PC-9 (cell line): ENCODE results near the gene PTGER3. TPM values are rescaled to one million over a fixed set of nuclear protein-coding genes. Genes with fewer than 3 reads are reported as not detected.
A peak's percentile ranks its signal among the peaks of the same experiment; 100 is the strongest.

Source experiments
- BruUV-seq: library from RNA; stranded (reverse); fragments of 400-500 nt; replicated peaks from 2 replicates; lab custom pipeline; 2021; lab: Mats Ljungman, UMichigan
- CTCF ChIA-PET: fragments of 300-600 bp; sonication (Branson Sonifier 250); formaldehyde crosslinking; loops from one replicate; lab custom pipeline; 2022; ENCODE audit warnings: antibody characterized with exemption; lab: Charles Lee
- POLR2A ChIA-PET: fragments of 300-600 bp; sonication (Branson Sonifier 250); formaldehyde crosslinking; loops from one replicate; lab custom pipeline; 2022; ENCODE audit warnings: antibody characterized with exemption; ENCODE audit not compliant: unreplicated experiment; lab: Charles Lee
- DNase-seq, 2 experiments: peaks; one replicate each; pipeline versions ENCODE4 v3.0.0 to v3.0.0-alpha.2; 2015 to 2022; ENCODE audit warnings: mixed read lengths in 1 of 2
- H2AFZ ChIP-seq: fragments of 200-600 bp; sonication (generic); 2 replicates; pipeline ENCODE4 v1.8.1; 2017; ENCODE audit warnings: antibody characterized with exemption
- H3F3A ChIP-seq: fragments of 200-600 bp; sonication (generic); 2 replicates; pipeline ENCODE4 v1.8.1; 2017; ENCODE audit warnings: antibody characterized with exemption, mild to moderate bottlenecking, low read depth; ENCODE audit not compliant: insufficient read depth
- H3K27ac ChIP-seq: fragments of 200-600 bp; sonication (generic); 2 replicates; pipeline ENCODE4 v1.6.1; 2016; ENCODE audit warnings: mixed run types
- H3K27me3 ChIP-seq: fragments of 200-600 bp; sonication (generic); 2 replicates; pipeline ENCODE4 v1.6.1; 2016; ENCODE audit warnings: low read depth, mixed run types; ENCODE audit not compliant: insufficient read depth
- H3K36me3 ChIP-seq: fragments of 200-600 bp; sonication (generic); 2 replicates; pipeline ENCODE4 v1.6.1; 2016; ENCODE audit warnings: low read depth, mixed run types
- H3K4me1 ChIP-seq: fragments of 200-600 bp; sonication (generic); replicated peaks from 2 replicates; pipeline ENCODE4 v1.6.1; 2016; ENCODE audit warnings: mixed run types; ENCODE audit not compliant: insufficient read depth
- H3K4me2 ChIP-seq: fragments of 200-600 bp; sonication (generic); 2 replicates; pipeline ENCODE4 v1.6.1; 2017; ENCODE audit warnings: mixed run types
- H3K4me3 ChIP-seq: fragments of 200-600 bp; sonication (generic); 2 replicates; pipeline ENCODE4 v1.6.1; 2016; ENCODE audit warnings: mixed run types
- H3K79me2 ChIP-seq: fragments of 200-600 bp; sonication (generic); 2 replicates; pipeline ENCODE4 v1.6.1; 2017; ENCODE audit warnings: low read depth, mixed run types
- H3K9me2 ChIP-seq: fragments of 200-600 bp; sonication (generic); 2 replicates; pipeline ENCODE4 v1.8.1; 2017; ENCODE audit warnings: mild to moderate bottlenecking; ENCODE audit not compliant: insufficient read depth
- H3K9me3 ChIP-seq: fragments of 200-600 bp; sonication (generic); 2 replicates; pipeline ENCODE4 v1.8.1; 2016; ENCODE audit warnings: low read depth; ENCODE audit not compliant: insufficient read depth
- H4K20me1 ChIP-seq: fragments of 200-600 bp; sonication (generic); 2 replicates; pipeline ENCODE4 v1.8.1; 2017; ENCODE audit not compliant: insufficient read depth
- EZH2 ChIP-seq: fragments of 200-600 bp; sonication (generic); IDR thresholded peaks from 2 replicates; pipeline ENCODE4 v1.8.0; 2017; ENCODE audit warnings: antibody characterized with exemption, low read depth
- intact Hi-C: fragments of 100-400 bp; cut with micrococcal nuclease; formaldehyde crosslinking; loops from one replicate; pipeline ENCODE4 v1.10.0; 2022; ENCODE audit not compliant: unreplicated experiment
- microRNA-seq: library from miRNA; unstranded; fragments of <30 nt; microRNA quantifications from one replicate; pipeline ENCODE4 v1.2.0, GENCODE V29; 2021; ENCODE audit warnings: borderline number of aligned reads, borderline replicate concordance
- total RNA-seq: library from RNA; stranded (reverse); gene quantifications from 2 replicates; pipeline ENCODE4 v1.2.3, GENCODE V29; 2021
- TF ChIP-seq, protein P1 (sequence below): fragments of 200-600 bp; sonication (generic); conservative IDR thresholded peaks from 2 replicates; pipeline ENCODE4 v1.6.1; 2017; ENCODE audit warnings: mixed run types, antibody characterized with exemption, mild to moderate bottlenecking, moderate library complexity

The PTGER3 gene
- total RNA-seq, 1 experiment from 2014 or later = 0.13 TPM

DNA sequence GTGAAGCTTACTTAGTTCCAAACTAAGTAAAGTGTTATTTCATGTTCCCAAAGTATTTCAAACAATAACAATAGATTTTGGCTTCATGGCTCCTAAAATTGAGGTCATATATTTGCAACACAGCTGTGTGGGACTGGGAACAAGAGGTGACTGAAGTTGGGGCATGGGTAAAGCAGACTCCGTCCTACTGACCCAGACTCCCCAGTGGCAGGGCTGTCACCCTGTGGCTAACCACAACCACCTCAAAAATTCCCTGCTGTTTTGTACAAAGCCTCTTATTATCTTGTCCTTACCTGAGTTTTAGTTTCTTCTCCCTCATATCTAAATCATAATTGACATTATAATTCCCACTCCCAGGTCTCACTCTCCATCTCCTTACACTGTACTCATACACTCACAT is 117.6 kb downstream of the PTGER3 start:
- intact Hi-C loops = no loop called here
- Histone ChIP-seq H3K4me3 (no peak overlapping the region), H4K20me1 (no peaks in the 10 kb centered on the region), H3K27me3 (no peaks in the 10 kb centered on the region), H3K4me2 (no peak overlapping the region), H3K4me1 (no peaks in the 10 kb centered on the region), H3F3A (no peaks in the 10 kb centered on the region), H3K36me3 (no peaks in the 10 kb centered on the region), H3K27ac (no peak overlapping the region), H3K9me3 (no peaks in the 10 kb centered on the region), H3K9me2 (peaks cover 2% of the 10 kb centered on the region; the same call in 1 of the 2 replicates), H3K79me2 (no peaks in the 10 kb centered on the region), H2AFZ (no peak overlapping the region)
- no peak for TF ChIP-seq EZH2
- TF ChIP-seq, protein P1, sequence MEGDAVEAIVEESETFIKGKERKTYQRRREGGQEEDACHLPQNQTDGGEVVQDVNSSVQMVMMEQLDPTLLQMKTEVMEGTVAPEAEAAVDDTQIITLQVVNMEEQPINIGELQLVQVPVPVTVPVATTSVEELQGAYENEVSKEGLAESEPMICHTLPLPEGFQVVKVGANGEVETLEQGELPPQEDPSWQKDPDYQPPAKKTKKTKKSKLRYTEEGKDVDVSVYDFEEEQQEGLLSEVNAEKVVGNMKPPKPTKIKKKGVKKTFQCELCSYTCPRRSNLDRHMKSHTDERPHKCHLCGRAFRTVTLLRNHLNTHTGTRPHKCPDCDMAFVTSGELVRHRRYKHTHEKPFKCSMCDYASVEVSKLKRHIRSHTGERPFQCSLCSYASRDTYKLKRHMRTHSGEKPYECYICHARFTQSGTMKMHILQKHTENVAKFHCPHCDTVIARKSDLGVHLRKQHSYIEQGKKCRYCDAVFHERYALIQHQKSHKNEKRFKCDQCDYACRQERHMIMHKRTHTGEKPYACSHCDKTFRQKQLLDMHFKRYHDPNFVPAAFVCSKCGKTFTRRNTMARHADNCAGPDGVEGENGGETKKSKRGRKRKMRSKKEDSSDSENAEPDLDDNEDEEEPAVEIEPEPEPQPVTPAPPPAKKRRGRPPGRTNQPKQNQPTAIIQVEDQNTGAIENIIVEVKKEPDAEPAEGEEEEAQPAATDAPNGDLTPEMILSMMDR = no peak
- DNase-seq = no peak
- ChIA-PET CTCF (interaction anchor here (0.6 kb wide), 1 partner anchor 346 kb away, joined by 6 read pairs; no protein-coding TSS in a partner anchor), POLR2A (no interaction called here)
- BruUV-seq = no TSS peak

DNA sequence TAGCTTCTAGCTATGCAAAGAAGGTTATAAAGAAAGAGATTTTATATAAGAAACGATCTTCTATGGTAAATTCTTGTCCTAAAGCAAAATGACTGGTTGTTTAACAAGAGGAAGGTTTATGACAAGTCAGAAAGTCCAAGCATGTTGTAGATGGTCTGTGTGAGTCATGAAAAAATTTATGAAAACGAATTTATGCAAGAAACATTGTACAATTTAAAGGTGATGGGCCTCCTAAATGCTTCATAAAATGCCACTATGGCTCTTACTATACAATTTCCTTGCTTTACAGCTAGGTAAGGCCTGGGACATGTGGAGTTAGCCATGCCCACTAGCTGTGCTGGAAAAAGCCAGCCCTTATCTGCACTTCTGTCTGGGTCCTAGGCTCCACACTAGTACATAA is 125.4 kb downstream of the PTGER3 start:
- peaks cover 10% of the 10 kb centered on the region for H3K9me3 ChIP-seq

More for the DNA sequence above, 125.4 kb downstream of the PTGER3 start:
- Histone ChIP-seq H4K20me1 (no peaks in the 10 kb centered on the region), H2AFZ (no peak overlapping the region), H3K27ac (no peak overlapping the region), H3K36me3 (no peaks in the 10 kb centered on the region), H3K4me1 (no peaks in the 10 kb centered on the region), H3K4me2 (no peak overlapping the region), H3K9me2 (peaks cover 4% of the 10 kb centered on the region; the same call in 1 of the 2 replicates), H3K79me2 (no peaks in the 10 kb centered on the region), H3K4me3 (no peak overlapping the region), H3F3A (no peaks in the 10 kb centered on the region), H3K27me3 (no peaks in the 10 kb centered on the region)
- intact Hi-C loops = no loop called here
- no peak for TF ChIP-seq EZH2
- TF ChIP-seq, protein P1 = no peak
- no peak for DNase-seq
- no TSS peak for BruUV-seq
- POLR2A ChIA-PET = no interaction called here
- CTCF ChIA-PET = no interaction called here

Small RNA genes within 50 kb of the gene (microRNA-seq; reads per million reads assigned to microRNA genes)
- gene MIR186 = 215 reads per million, percentile 61 among the genes with 10 or more reads in this experiment

Other genes starting within 250 kb of the PTGER3 start
- gene ZRANB2, start 33.2 kb upstream of the PTGER3 start, total RNA-seq = 75.8 and 79.6 TPM in 2 replicates